GM18502 (cell line): ENCODE measurements around the gene ZNF341.

ENCODE experiments used
- ATAC-seq: cut with Tn5 transposase; IDR thresholded peaks from one replicate; pipeline ENCODE4 v1.9.1; 2021; ENCODE audit warnings: mild to moderate bottlenecking; ENCODE audit not compliant: unreplicated experiment, poor library complexity

Gene ZNF341

GRCh38 chr20:33701629-33702450 is 30.0 kb upstream of the ZNF341 start:
- no peak for ATAC-seq

GRCh38 chr20:33702861-33703260 is 28.9 kb upstream of the ZNF341 start:
- no peak for ATAC-seq

DNA sequence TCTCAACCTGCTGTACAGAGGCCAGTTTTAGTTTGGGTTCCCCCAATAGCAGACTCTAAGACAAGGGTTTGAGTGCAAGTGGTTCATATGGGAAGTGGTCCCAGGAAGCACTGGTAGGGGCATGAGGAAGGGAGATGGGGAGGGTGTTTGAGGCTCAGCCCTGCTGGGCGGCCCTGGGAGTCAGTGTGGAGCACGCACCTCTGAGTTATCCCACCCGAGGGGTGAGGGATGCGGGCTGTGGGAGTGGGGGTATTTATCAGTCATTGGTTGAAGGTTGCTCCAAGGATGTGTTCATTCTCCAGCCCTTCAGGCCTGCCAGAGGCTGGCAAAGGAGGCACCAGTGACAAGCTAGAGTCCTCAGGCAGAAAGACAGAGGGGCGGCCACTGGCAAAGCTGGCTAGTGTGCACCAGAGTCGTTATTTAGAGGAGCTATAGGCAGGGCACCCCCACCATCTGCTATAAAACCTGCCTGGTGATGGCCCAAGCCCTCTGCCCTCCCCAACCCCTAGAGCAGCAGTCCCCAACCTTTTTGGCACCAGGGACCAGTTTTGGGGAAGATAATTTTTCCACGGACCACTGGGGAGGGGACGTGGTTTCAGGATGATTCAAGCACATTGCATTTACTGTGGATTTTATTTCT is 28.2 kb upstream of the ZNF341 start:
- no peak for ATAC-seq

GRCh38 chr20:33704197-33704924 is 27.4 kb upstream of the ZNF341 start:
- ATAC-seq: no peak

- ATAC-seq: no peak
These were observed 24.1 kb upstream of the ZNF341 start for GRCh38 chr20:33707668-33708067.

DNA sequence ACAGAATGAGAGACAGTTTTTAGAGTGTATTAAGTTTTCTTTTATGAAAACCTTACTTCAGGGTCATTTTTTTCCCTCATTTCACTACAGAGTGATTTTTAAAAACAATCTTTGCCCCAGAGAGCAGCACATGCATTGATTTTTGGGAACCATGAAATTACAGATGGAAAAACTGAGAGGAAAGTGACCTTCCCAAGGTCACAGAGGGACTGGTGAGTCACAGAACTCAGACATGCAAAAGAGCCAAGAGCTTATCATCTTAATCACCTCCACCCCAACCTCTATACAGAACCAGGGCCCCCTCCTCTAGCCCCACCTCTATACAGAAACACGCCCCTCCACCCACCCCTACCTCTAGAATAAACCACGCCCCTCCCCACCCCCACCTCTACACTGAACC is 22.4 kb upstream of the ZNF341 start:
- ATAC-seq: no peak

GRCh38 chr20:33709905-33710541 is 21.8 kb upstream of the ZNF341 start:
- ATAC-seq: no peak

DNA sequence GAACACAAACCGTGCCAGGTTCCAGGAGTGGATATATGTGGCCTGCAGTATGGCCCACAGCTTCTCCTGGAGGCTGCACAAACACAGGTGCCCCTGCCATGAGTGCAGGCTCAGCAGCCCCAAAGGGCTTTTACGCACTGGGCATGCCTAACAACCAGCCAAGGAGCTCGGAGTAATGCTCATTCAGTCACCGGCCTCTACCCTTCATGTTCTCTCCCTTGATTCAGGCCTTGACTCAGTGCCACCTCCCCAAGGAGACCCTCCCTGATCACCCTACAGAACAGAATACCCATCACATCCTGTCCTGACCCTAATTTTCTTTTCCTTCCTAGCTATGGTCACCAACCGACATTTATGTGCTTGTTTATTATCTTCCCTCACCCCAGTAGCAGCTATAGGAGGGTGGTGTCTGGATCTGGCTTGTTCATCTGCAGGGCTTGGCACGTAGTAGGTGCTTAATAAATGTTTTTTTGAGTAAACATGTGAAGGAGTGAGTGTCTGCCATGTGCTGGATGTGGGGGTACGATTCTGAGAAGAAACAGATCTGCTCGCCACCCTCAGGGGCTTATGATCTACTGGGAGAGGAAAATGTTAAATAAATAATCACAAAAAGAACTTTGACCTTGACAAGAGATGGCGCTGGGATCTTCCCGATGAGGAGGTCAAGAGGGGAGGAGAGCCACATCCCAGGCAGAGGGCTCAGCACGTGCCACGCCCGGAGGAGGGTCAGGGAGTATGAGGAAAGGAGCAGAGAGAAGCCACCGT is 20.9 kb upstream of the ZNF341 start:
- ATAC-seq: no peak

GRCh38 chr20:33711446-33711738 is 20.4 kb upstream of the ZNF341 start:
- ATAC-seq: no peak

DNA sequence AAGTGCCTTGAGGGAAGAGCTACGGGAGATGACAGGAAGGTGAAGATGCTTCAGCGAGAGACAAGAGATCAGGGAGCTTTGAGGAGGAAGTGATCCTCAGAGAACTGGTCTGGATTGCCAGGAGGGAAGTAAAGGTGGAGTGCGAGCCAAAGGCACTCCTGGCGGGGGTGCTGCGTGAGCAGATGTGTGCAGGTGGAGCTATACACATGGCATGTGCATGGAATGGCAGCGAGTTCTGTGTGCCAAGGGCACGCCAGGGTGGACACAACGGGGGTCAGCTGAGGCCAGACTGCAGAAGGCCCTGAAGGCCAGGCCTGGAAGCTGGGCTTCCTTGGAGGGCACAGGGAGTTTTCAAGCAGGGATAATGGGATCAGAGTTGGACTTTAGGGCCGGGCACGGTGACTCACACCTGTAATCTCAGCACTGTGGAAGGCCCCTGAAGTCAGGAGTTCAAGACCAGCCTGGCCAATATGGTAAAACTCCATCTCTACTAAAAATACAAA is 17.9 kb upstream of the ZNF341 start:
- ATAC-seq: no peak

- no peak for ATAC-seq
These were observed 15.3 kb upstream of the ZNF341 start for GRCh38 chr20:33716498-33716897.

DNA sequence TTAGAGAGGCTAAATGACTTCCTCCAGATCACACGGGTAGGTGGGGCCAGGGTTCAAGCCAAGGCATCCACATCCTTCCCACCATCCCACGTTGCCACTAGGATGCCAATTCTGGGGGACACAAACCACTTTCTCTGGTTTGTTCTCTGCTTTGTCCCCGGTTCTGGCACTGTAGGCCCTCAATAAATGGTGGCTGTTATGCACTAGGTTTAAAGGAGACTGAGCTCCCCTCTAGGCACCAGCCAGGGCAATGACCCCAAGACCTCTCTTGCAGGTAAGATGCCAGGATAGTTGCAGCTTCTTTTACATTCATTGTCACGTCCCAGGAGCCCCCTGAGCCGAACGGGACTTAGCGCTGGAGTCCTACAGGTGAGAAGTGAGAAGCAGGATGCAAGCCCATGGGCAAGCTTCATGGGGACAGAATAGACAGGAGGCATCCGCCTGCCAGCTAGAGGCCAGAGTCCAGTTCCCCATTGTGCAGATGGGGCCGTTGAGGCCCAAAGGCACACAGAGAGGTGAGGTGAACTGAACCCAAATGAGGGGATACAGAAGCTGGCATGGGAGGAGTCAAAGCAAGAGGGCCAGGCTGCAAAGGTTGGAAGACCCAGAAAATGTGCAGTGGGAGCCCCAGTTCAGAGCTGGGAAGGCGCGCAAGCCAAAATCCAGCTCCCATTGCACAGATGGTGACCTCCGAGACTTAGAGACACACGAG is 12.4 kb upstream of the ZNF341 start:
- peak; percentile 13 for ATAC-seq

DNA sequence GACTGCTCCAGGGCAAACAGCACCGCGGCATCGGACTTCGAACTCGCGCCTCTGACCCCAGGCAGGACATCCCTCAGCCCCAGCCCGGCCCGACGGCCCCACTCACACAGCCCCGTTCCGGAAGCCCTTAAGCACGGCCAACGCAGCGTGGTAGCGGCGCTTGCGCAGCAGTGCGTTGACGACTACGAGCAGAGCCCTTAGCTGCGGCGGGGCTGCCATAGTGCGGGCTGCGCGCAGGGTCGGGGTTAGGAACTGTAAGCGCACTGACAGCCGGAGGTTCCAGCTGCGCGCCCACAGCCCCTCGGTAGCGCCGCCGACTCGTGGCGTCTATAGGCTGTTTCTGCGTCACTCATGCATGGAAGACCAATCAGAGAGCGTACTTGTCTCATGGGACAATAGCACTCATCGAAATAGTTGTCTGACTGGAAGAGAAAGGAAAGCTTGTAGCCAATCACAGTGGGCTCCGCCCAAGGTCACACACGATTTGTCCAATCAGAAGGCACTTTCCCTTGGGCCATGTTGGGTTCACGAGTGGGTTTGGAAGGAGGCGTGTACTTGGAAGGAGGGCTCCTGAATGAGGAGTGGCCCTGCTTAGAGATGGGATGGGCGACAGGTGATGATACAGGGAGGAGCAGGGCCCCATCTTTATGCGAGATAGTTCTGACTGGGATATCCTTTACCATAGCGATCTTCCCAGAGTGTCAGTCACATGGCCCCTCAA is 11.6 kb upstream of the ZNF341 start, which contains the start of gene PXMP4:
Gene PXMP4 (minus strand): TSS at position 322 of the 721 bp plus-strand sequence. CDS start 103 bp downstream, at position 219.
- ATAC-seq: peak; percentile 96

- no peak for ATAC-seq
These were observed 10.2 kb upstream of the ZNF341 start for GRCh38 chr20:33721391-33722140.

GRCh38 chr20:33724439-33725094 is 7.2 kb upstream of the ZNF341 start:
- ATAC-seq: no peak

GRCh38 chr20:33725607-33726264 is 6.1 kb upstream of the ZNF341 start:
- no peak for ATAC-seq

DNA sequence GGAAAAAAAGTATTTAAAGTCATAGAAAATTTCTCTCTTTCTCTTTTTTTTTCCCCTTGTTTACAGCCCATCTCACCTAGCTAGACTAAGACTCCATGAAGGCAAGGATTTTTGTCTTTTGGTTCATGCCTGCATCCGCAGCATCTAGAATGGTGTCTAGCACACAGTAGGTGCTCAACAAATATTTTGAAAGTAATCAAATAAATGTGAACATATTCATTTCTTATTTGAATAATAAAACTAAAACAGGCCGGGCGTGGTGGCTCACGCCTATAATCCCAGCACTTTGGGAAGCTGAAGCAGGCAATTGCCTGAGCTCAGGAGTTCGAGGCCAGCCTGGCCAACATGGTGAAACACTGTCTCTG is 4.7 kb upstream of the ZNF341 start:
- ATAC-seq: no peak
